HepG2 (cell line): ENCODE results near the gene CHMP1A. TPM values are rescaled to one million over a fixed set of nuclear protein-coding genes. Genes with fewer than 3 reads are reported as not detected.
A peak's percentile ranks its signal among the peaks of the same experiment; 100 is the strongest.

Experiments used
- ARID4A ChIP-seq: sonication (generic); formaldehyde crosslinking; IDR thresholded peaks from 2 replicates; pipeline ENCODE4 v1.5.0; 2020; ENCODE audit warnings: mild to moderate bottlenecking, missing genetic modification reagents, borderline replicate concordance
- BRD4 ChIP-seq: sonication (generic); formaldehyde crosslinking; IDR thresholded peaks from 2 replicates; pipeline ENCODE4 v1.4.0; 2020; ENCODE audit warnings: missing genetic modification reagents
- DBP ChIP-seq: sonication (generic); formaldehyde crosslinking; IDR thresholded peaks from 2 replicates; pipeline ENCODE4 v1.4.0; 2020; ENCODE audit warnings: missing genetic modification reagents; ENCODE audit errors: not compliant biosample characterization
- NFYB ChIP-seq: sonication (generic); formaldehyde crosslinking; IDR thresholded peaks from 2 replicates; pipeline ENCODE4 v1.4.0; 2020; ENCODE audit warnings: missing genetic modification reagents
- ONECUT2 ChIP-seq: sonication (generic); formaldehyde crosslinking; IDR thresholded peaks from 2 replicates; pipeline ENCODE4 v1.4.0; 2020; ENCODE audit warnings: missing genetic modification reagents
- PRDM10 ChIP-seq: sonication (generic); formaldehyde crosslinking; IDR thresholded peaks from 2 replicates; pipeline ENCODE4 v1.4.0; 2020; ENCODE audit warnings: low read depth, missing genetic modification reagents
- SUZ12 ChIP-seq: fragments of 150-350 bp; IDR thresholded peaks from 2 replicates; pipeline ENCODE4 v1.6.1; 2014; ENCODE audit warnings: low read depth, low read length
- TIGD3 ChIP-seq: sonication (generic); formaldehyde crosslinking; IDR thresholded peaks from 2 replicates; pipeline ENCODE4 v1.5.1; 2020; ENCODE audit warnings: mild to moderate bottlenecking, missing genetic modification reagents, borderline replicate concordance
- WIZ ChIP-seq: sonication (generic); formaldehyde crosslinking; IDR thresholded peaks from 2 replicates; pipeline ENCODE4 v1.5.1; 2020; ENCODE audit warnings: mild to moderate bottlenecking, missing genetic modification reagents
- ZNF251 ChIP-seq: sonication (generic); formaldehyde crosslinking; IDR thresholded peaks from 2 replicates; pipeline ENCODE4 v1.9.0; 2021; ENCODE audit warnings: mild to moderate bottlenecking, missing genetic modification reagents
- polyA plus RNA-seq, 8 experiments: library from polyadenylated mRNA; depleted of rRNA in 3 of 8; stranded (reverse) in 7 of 8; unstranded in 1 of 8; fragments of >200 nt; fragmentation: Illumina TruSeq in 4 of 8; extraction: Trizol in 4 of 8; gene quantifications; 2 replicates each; pipeline versions ENCODE4 v1.2.1 to v1.2.3, GENCODE V29; 2011 to 2016; ENCODE audit warnings: low read depth in 4 of 8, missing spikeins in 1 of 8, mixed read lengths in 1 of 8; ENCODE audit not compliant: insufficient read depth in 1 of 8
- total RNA-seq, 5 experiments: library from RNA; depleted of rRNA; stranded (reverse); fragments of >200 nt; fragmentation: Illumina TruSeq; extraction: Trizol; gene quantifications; 2 replicates each; pipeline ENCODE4 v1.2.3, GENCODE V29; 2016; ENCODE audit warnings: low read depth in 1 of 5
- TF ChIP-seq, protein P1 (sequence below): sonication (generic); formaldehyde crosslinking; IDR thresholded peaks from 2 replicates; pipeline ENCODE4 v1.4.0; 2020; ENCODE audit warnings: missing genetic modification reagents
- TF ChIP-seq, protein P2 (sequence below): sonication (generic); formaldehyde crosslinking; IDR thresholded peaks from 2 replicates; pipeline ENCODE4 v1.4.0; 2020; ENCODE audit warnings: missing genetic modification reagents, borderline replicate concordance

CHMP1A gene
- total and polyA plus RNA-seq, 2 of the 13 experiments (the other 11 are each of a cell fraction or from before 2014, with no cell fraction given): 69.4 to 73.3 TPM

DNA sequence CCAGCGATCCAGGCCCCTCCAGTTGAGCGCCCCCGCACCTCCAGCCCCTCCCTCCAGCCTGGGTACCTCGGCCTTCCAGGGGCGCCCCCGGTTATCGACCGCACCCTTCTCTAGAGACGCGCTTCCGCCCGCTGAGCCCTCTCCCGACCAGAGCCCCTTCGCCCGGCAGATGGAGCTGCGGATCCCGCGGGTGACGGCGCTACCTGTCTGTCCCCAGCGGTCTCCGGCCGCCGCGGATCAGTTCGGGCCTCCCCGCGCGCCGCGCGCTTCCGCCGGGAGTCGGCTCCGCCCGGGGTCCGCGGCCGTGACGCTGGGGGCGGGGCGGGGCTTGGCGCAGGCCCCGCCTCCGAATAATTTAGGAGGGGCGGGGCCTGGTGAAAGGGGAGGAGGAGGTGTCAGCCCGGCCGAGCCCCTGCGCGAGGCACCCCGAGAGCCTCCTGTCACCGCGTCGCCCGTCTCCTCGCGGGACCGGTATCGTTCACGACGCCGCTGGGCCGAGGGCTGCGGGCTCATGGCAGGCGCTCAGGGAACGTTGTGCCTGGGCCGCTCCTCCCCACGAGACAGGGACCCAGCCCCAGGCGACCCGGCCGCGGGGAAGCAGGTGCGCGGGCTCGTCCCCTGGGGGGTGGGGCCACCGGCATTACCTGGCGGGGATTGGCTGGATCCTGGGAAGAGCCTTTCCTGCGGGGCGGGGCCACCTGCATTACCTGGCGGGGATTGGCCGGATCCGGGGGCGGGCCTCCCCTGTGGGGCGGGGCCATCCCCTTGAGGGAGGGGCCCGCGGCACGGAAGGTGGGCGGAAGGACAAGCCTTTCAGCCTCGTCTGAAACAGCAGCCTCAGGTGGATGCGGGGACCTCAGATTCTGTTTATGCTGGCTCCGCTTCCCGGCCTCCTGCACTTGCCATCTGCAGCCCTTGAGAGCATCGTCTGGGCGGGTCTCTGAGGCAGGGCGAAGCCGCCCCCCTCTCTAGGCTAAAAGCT lies 44.2 kb upstream of the CHMP1A start, which contains the start of gene SPATA2L (continued):
- peak; percentile 95 for TF ChIP-seq ARID4A (CRISPR knock-in tag)
- TF ChIP-seq, protein P1, sequence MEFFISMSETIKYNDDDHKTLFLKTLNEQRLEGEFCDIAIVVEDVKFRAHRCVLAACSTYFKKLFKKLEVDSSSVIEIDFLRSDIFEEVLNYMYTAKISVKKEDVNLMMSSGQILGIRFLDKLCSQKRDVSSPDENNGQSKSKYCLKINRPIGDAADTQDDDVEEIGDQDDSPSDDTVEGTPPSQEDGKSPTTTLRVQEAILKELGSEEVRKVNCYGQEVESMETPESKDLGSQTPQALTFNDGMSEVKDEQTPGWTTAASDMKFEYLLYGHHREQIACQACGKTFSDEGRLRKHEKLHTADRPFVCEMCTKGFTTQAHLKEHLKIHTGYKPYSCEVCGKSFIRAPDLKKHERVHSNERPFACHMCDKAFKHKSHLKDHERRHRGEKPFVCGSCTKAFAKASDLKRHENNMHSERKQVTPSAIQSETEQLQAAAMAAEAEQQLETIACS (CRISPR knock-in tag): peak; percentile 58; the same call in 1 of the 2 replicates
- no peak for TF ChIP-seq BRD4 (CRISPR knock-in tag)
- TF ChIP-seq ZNF251 (CRISPR knock-in tag): no peak
- peak; percentile 68 for TF ChIP-seq ONECUT2 (CRISPR knock-in tag)
- no peak; the same call in 1 of the 2 replicates for TF ChIP-seq TIGD3
- TF ChIP-seq, protein P2, sequence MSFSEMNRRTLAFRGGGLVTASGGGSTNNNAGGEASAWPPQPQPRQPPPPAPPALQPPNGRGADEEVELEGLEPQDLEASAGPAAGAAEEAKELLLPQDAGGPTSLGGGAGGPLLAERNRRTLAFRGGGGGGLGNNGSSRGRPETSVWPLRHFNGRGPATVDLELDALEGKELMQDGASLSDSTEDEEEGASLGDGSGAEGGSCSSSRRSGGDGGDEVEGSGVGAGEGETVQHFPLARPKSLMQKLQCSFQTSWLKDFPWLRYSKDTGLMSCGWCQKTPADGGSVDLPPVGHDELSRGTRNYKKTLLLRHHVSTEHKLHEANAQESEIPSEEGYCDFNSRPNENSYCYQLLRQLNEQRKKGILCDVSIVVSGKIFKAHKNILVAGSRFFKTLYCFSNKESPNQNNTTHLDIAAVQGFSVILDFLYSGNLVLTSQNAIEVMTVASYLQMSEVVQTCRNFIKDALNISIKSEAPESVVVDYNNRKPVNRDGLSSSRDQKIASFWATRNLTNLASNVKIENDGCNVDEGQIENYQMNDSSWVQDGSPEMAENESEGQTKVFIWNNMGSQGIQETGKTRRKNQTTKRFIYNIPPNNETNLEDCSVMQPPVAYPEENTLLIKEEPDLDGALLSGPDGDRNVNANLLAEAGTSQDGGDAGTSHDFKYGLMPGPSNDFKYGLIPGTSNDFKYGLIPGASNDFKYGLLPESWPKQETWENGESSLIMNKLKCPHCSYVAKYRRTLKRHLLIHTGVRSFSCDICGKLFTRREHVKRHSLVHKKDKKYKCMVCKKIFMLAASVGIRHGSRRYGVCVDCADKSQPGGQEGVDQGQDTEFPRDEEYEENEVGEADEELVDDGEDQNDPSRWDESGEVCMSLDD (CRISPR knock-in tag): 0 out of 2 replicates have a peak, but pooled peaks have one; percentile 44
- no peak for TF ChIP-seq PRDM10 (CRISPR knock-in tag)
- TF ChIP-seq NFYB: peak; percentile 80
- TF ChIP-seq DBP (CRISPR knock-in tag): no peak
- no peak for TF ChIP-seq SUZ12
- 0 out of 2 replicates have a peak, but pooled peaks have one; percentile 33 for TF ChIP-seq WIZ (CRISPR knock-in tag)
